ENCODE data around the gene KCNMA1. TPM values are rescaled to one million over a fixed set of nuclear protein-coding genes. Genes with fewer than 3 reads are reported as not detected.

Gene KCNMA1
- total RNA-seq, 1 experiment from 2014 or later = 20.7 TPM

DNA sequence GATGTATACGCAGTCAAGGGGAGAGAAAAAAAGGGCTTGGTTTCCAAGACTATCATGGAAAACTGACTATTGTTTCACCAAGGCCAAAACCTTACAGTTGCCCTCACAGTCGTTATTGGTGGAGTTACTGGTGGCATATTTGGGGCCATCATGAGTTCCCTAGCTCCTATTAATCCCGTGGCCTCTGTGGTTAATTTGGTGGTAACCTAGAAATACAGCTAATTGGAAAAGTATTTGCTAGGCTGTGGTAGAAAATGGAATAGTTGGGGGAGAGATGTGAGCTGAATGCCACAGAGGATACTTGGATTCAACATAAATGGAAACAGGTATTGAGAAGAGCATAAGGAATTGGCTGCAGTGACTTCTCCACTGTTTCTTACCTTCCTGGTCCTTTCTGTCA is 450.7 kb downstream of the KCNMA1 start:
- H3K9me3 Mint-ChIP-seq (ENCODE audit: unreplicated experiment) = no peaks in the 10 kb centered on the region
- ChIA-PET POLR2A (no interaction called here), CTCF (interaction anchor here (1.2 to 1.4 kb wide), 2 partner anchors 21 to 524 kb away, joined by 3 to 6 read pairs; no protein-coding TSS in a partner anchor)
- no peak overlapping the region for H3K4me3 Mint-ChIP-seq (ENCODE audit: unreplicated experiment)
- peaks cover 40% of the 10 kb centered on the region for H3K4me1 Mint-ChIP-seq (ENCODE audit: low read depth, unreplicated experiment)
- H3K27me3 Mint-ChIP-seq (ENCODE audit: insufficient read depth, unreplicated experiment) = no peaks in the 10 kb centered on the region
- Histone ChIP-seq H3K4me3 (ENCODE audit: low read depth, low read length) (no peak overlapping the region), H3K9me3 (no peaks in the 10 kb centered on the region), H3K4me1 (peaks cover 51% of the 10 kb centered on the region), H3K36me3 (ENCODE audit: control insufficient read depth, insufficient read depth, low read length) (no peaks in the 10 kb centered on the region), H3K27me3 (replicated peaks; ENCODE audit: control insufficient read depth, insufficient read depth, low read length) (no peaks in the 10 kb centered on the region)
- peak overlapping the region; percentile 78 for H3K27ac Mint-ChIP-seq (ENCODE audit: unreplicated experiment)
- intact Hi-C loops (cut with micrococcal nuclease; ENCODE audit: unreplicated experiment) = loop anchor here (5.0 kb wide), 2 partner anchors 100 to 145 kb away; no protein-coding TSS in a partner anchor
- peaks cover 6% of the 10 kb centered on the region for H3K36me3 Mint-ChIP-seq (ENCODE audit: insufficient read depth, unreplicated experiment)
- DNase-seq = no peak
- TF ChIP-seq, protein P1, sequence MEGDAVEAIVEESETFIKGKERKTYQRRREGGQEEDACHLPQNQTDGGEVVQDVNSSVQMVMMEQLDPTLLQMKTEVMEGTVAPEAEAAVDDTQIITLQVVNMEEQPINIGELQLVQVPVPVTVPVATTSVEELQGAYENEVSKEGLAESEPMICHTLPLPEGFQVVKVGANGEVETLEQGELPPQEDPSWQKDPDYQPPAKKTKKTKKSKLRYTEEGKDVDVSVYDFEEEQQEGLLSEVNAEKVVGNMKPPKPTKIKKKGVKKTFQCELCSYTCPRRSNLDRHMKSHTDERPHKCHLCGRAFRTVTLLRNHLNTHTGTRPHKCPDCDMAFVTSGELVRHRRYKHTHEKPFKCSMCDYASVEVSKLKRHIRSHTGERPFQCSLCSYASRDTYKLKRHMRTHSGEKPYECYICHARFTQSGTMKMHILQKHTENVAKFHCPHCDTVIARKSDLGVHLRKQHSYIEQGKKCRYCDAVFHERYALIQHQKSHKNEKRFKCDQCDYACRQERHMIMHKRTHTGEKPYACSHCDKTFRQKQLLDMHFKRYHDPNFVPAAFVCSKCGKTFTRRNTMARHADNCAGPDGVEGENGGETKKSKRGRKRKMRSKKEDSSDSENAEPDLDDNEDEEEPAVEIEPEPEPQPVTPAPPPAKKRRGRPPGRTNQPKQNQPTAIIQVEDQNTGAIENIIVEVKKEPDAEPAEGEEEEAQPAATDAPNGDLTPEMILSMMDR (IDR thresholded peaks at IDR 0.05; ENCODE audit: insufficient read depth in 1 of 2, low read depth in 1 of 2, low read length in 1 of 2, severe bottlenecking in 1 of 2, unreplicated experiment in 1 of 2) = no peak
- BruUV-seq (replicated peaks) = no TSS peak

DNA sequence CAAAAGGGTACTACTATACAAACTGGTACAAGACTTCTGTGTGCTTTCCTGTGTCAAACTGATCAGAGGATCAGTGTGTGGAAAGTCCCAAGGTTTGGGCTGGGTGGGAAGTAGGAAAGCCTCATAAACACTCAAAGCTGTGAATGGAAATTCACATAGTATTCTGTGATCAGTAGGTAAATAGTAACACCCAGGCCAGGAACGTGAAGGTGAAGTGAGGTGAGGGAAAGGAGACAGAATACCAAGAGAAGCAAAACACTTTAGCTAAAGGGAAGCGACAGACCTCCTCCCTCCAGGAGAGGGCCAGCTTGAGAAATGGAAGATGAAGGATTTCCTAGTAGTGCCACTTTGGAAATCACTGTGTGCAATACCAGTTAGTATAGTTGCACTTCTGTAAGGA is 451.9 kb downstream of the KCNMA1 start:
- Histone ChIP-seq H3K36me3 (ENCODE audit: control insufficient read depth, insufficient read depth, low read length) (no peaks in the 10 kb centered on the region), H3K4me1 (peaks cover 39% of the 10 kb centered on the region), H3K27me3 (replicated peaks; ENCODE audit: control insufficient read depth, insufficient read depth, low read length) (no peaks in the 10 kb centered on the region), H3K9me3 (no peaks in the 10 kb centered on the region), H3K4me3 (ENCODE audit: low read depth, low read length) (no peak overlapping the region)
- Mint-ChIP-seq H3K9me3 (ENCODE audit: unreplicated experiment) (no peaks in the 10 kb centered on the region), H3K4me3 (ENCODE audit: unreplicated experiment) (peak overlapping the region; percentile 42), H3K36me3 (ENCODE audit: insufficient read depth, unreplicated experiment) (peaks cover 6% of the 10 kb centered on the region), H3K27me3 (ENCODE audit: insufficient read depth, unreplicated experiment) (no peaks in the 10 kb centered on the region), H3K4me1 (ENCODE audit: low read depth, unreplicated experiment) (peaks cover 32% of the 10 kb centered on the region), H3K27ac (ENCODE audit: unreplicated experiment) (peak overlapping the region; percentile 78)
- TF ChIP-seq, protein P1 (IDR thresholded peaks at IDR 0.05; ENCODE audit: insufficient read depth in 1 of 2, low read depth in 1 of 2, low read length in 1 of 2, severe bottlenecking in 1 of 2, unreplicated experiment in 1 of 2) = peak in 1 of 2 experiments; percentile 39
- ChIA-PET POLR2A (interaction anchor here (0.5 kb wide), 1 partner anchor 18 kb away, joined by 3 read pairs; no protein-coding TSS in a partner anchor), CTCF (interaction anchor here (0.6 to 1.4 kb wide), 4 partner anchors 10 to 526 kb away, joined by 3 to 6 read pairs (median 3); no protein-coding TSS in a partner anchor)
- intact Hi-C loops (cut with micrococcal nuclease; ENCODE audit: unreplicated experiment) = loop anchor here (1.0 to 5.0 kb wide), 3 partner anchors 62 to 147 kb away; no protein-coding TSS in a partner anchor
- DNase-seq = peak; percentile 60 to 67
- BruUV-seq (replicated peaks) = no TSS peak

DNA sequence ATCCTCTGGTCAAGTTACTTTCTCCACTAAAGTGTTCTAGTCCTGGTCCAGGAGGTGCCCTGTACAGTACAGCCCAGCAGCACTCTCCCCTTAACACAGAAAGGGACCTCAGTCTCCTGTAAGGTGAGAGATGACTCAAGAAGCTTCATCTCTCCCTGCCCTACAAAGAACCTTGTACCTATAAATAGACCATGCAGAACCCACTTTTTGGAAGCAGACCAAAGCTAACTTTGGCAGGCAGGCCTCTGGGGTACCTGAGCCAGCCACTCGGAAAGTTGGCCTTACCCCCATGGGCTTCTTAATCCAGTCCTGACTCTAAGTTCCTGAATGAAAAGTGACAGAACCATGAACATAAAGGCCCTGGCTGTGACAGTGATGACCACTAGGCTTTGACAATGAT is 454.8 kb downstream of the KCNMA1 start:
- Mint-ChIP-seq H3K9me3 (ENCODE audit: unreplicated experiment) (peaks cover under 1% of the 10 kb centered on the region), H3K36me3 (ENCODE audit: insufficient read depth, unreplicated experiment) (peaks cover 6% of the 10 kb centered on the region), H3K27ac (ENCODE audit: unreplicated experiment) (no peak overlapping the region), H3K4me1 (ENCODE audit: low read depth, unreplicated experiment) (peaks cover 26% of the 10 kb centered on the region), H3K27me3 (ENCODE audit: insufficient read depth, unreplicated experiment) (no peaks in the 10 kb centered on the region), H3K4me3 (ENCODE audit: unreplicated experiment) (no peak overlapping the region)
- no TSS peak for BruUV-seq (replicated peaks)
- Histone ChIP-seq H3K36me3 (ENCODE audit: control insufficient read depth, insufficient read depth, low read length) (no peaks in the 10 kb centered on the region), H3K4me1 (peaks cover 27% of the 10 kb centered on the region), H3K4me3 (ENCODE audit: low read depth, low read length) (no peak overlapping the region), H3K9me3 (no peaks in the 10 kb centered on the region), H3K27me3 (replicated peaks; ENCODE audit: control insufficient read depth, insufficient read depth, low read length) (no peaks in the 10 kb centered on the region)
- intact Hi-C loops (cut with micrococcal nuclease; ENCODE audit: unreplicated experiment) = no loop called here
- DNase-seq = no peak
- ChIA-PET POLR2A (no interaction called here), CTCF (no interaction called here)
- TF ChIP-seq, protein P1 (IDR thresholded peaks at IDR 0.05; ENCODE audit: insufficient read depth in 1 of 2, low read depth in 1 of 2, low read length in 1 of 2, severe bottlenecking in 1 of 2, unreplicated experiment in 1 of 2) = no peak
